NCI-H1436 (cell line): ENCODE data around the gene MT1M.
"Not testable (repeated sequence)": the region's sequence is repeated elsewhere in the genome, so short reads cannot be mapped to it uniquely, and the experiment has no call there.

Experiments used
- DNase-seq: peaks from one replicate; lab custom pipeline; 2025; lab: John Stamatoyannopoulos, UW

The MT1M gene

GRCh38 chr16:56608876-56609462 lies 23.5 kb upstream of the MT1M start:
- no peak for DNase-seq

GRCh38 chr16:56609463-56609921 lies 23.0 kb upstream of the MT1M start:
- no peak for DNase-seq

- DNase-seq, result no peak
Measured at GRCh38 chr16:56610017-56610608, 22.3 kb upstream of the MT1M start.

GRCh38 chr16:56610609-56611111 lies 21.8 kb upstream of the MT1M start:
- no peak for DNase-seq

GRCh38 chr16:56611281-56611833 lies 21.1 kb upstream of the MT1M start:
- no peak for DNase-seq

GRCh38 chr16:56613706-56614105 lies 18.8 kb upstream of the MT1M start:
- no peak for DNase-seq

GRCh38 chr16:56614549-56614991 lies 17.9 kb upstream of the MT1M start:
- DNase-seq, result no peak

GRCh38 chr16:56615353-56615752 lies 17.1 kb upstream of the MT1M start:
- no peak for DNase-seq

GRCh38 chr16:56616608-56617211 lies 15.7 kb upstream of the MT1M start:
- no peak for DNase-seq

- DNase-seq, result no peak
Measured at GRCh38 chr16:56617212-56618085, 15.0 kb upstream of the MT1M start.

- DNase-seq, result no peak
Measured at GRCh38 chr16:56618138-56618537, 14.3 kb upstream of the MT1M start.

GRCh38 chr16:56620339-56620897 lies 12.0 kb upstream of the MT1M start:
- DNase-seq, result no peak

GRCh38 chr16:56621665-56622445 lies 10.6 kb upstream of the MT1M start:
- not testable (repeated sequence) for DNase-seq

GRCh38 chr16:56623184-56623583 lies 9.3 kb upstream of the MT1M start:
- DNase-seq, result not testable (repeated sequence)

GRCh38 chr16:56623637-56624036 lies 8.8 kb upstream of the MT1M start:
- DNase-seq, result no peak

GRCh38 chr16:56625140-56625942 lies 7.1 kb upstream of the MT1M start, which contains the start of gene MT1E:
TSS of gene MT1E (plus strand) at chr16:56625781. CDS start at chr16:56625852, 71 bp downstream.
- no peak for DNase-seq

- no peak for DNase-seq
Measured at GRCh38 chr16:56625943-56626654, 6.4 kb upstream of the MT1M start.

GRCh38 chr16:56626685-56627084 lies 5.8 kb upstream of the MT1M start:
- no peak for DNase-seq
